ENCODE data around the gene FAM156B.
"Not testable (repeated sequence)": the region's sequence is repeated elsewhere in the genome, so short reads cannot be mapped to it uniquely, and the experiment has no call there.

FAM156B gene

GRCh38 chrX:52949884-52950283 lies 52.8 kb downstream of the FAM156B start:
- H3K4me3 ChIP-seq (ENCODE audit: low read depth, low read length); DNase-seq (ENCODE audit: low read depth, low spot score); in situ Hi-C loops (cut with HindIII; ENCODE audit: low sequenced_read_pairs): not testable (repeated sequence)
